HepG2 (cell line): ENCODE results near the gene TADA3. TPM values are rescaled to one million over a fixed set of nuclear protein-coding genes. Genes with fewer than 3 reads are reported as not detected.

Source experiments
- ATF4 ChIP-seq, 2 experiments: fragments of 450-650 bp in 1 of 2; sonication (generic) in 1 of 2; formaldehyde crosslinking; IDR thresholded peaks; 2 replicates each; pipeline versions ENCODE4 v1.5.0 to v1.8.0; 2020 to 2022; ENCODE audit warnings: mild to moderate bottlenecking in 1 of 2, missing genetic modification reagents in 1 of 2
- ESRRA ChIP-seq: sonication (generic); formaldehyde crosslinking; IDR thresholded peaks from 2 replicates; pipeline ENCODE4 v1.5.1; 2020; ENCODE audit warnings: mild to moderate bottlenecking, low read depth, missing genetic modification reagents
- FOSL1 ChIP-seq: sonication (generic); formaldehyde crosslinking; IDR thresholded peaks from 2 replicates; pipeline ENCODE4 v1.9.0; 2021; ENCODE audit warnings: missing genetic modification reagents, borderline replicate concordance
- HDAC6 ChIP-seq: fragments of 200-600 bp; sonication (generic); IDR thresholded peaks from 2 replicates; pipeline ENCODE4 v1.7.0; 2017; ENCODE audit warnings: mild to moderate bottlenecking, antibody characterized with exemption, low read length, low read depth
- HMG20A ChIP-seq: IDR thresholded peaks from 2 replicates; pipeline ENCODE4 v1.6.1; 2016; ENCODE audit warnings: borderline replicate concordance
- JUN ChIP-seq: sonication (generic); formaldehyde crosslinking; IDR thresholded peaks from 2 replicates; pipeline ENCODE4 v1.4.0; 2020; ENCODE audit warnings: mild to moderate bottlenecking, missing genetic modification reagents
- KDM1A ChIP-seq: IDR thresholded peaks from 2 replicates; pipeline ENCODE4 v1.6.1; 2016; ENCODE audit warnings: missing compliant biosample characterization
- KLF15 ChIP-seq: sonication (generic); formaldehyde crosslinking; IDR thresholded peaks from 2 replicates; pipeline ENCODE4 v1.8.1; 2023; ENCODE audit warnings: borderline replicate concordance, mild to moderate bottlenecking, inconsistent platforms, missing genetic modification reagents, mixed read lengths
- PHF21A ChIP-seq: sonication (generic); formaldehyde crosslinking; IDR thresholded peaks from 2 replicates; pipeline ENCODE4 v1.5.0; 2020; ENCODE audit warnings: mild to moderate bottlenecking, missing genetic modification reagents
- TBL1XR1 ChIP-seq: fragments of 150-350 bp; IDR thresholded peaks from 2 replicates; pipeline ENCODE4 v1.6.1; 2014; ENCODE audit warnings: borderline replicate concordance, low read length; ENCODE audit not compliant: partially characterized antibody
- ZBTB39 ChIP-seq: sonication (generic); formaldehyde crosslinking; IDR thresholded peaks from 2 replicates; pipeline ENCODE4 v1.5.0; 2020; ENCODE audit warnings: missing genetic modification reagents
- ZFYVE20 ChIP-seq: sonication (generic); formaldehyde crosslinking; IDR thresholded peaks from 2 replicates; pipeline ENCODE4 v1.8.0; 2023; ENCODE audit warnings: low read depth, mild to moderate bottlenecking, moderate library complexity, missing genetic modification reagents, borderline replicate concordance
- ZMAT5 ChIP-seq: sonication (generic); formaldehyde crosslinking; IDR thresholded peaks from 2 replicates; pipeline ENCODE4 v1.5.0; 2020; ENCODE audit warnings: mild to moderate bottlenecking, low read depth, missing genetic modification reagents, borderline replicate concordance
- ZNF143 ChIP-seq: sonication (generic); formaldehyde crosslinking; IDR thresholded peaks from 2 replicates; pipeline ENCODE4 v1.4.0; 2020; ENCODE audit warnings: missing genetic modification reagents
- ZNF263 ChIP-seq: sonication (generic); formaldehyde crosslinking; IDR thresholded peaks from 2 replicates; pipeline ENCODE4 v1.4.0; 2020; ENCODE audit warnings: missing genetic modification reagents
- ZNF331 ChIP-seq: sonication (generic); formaldehyde crosslinking; IDR thresholded peaks from 2 replicates; pipeline ENCODE4 v1.4.0; 2020; ENCODE audit warnings: missing genetic modification reagents
- ZNF510 ChIP-seq: sonication (generic); formaldehyde crosslinking; IDR thresholded peaks from 2 replicates; pipeline ENCODE4 v1.4.0; 2020; ENCODE audit warnings: low read depth, mild to moderate bottlenecking, missing genetic modification reagents
- ZNF549 ChIP-seq: sonication (generic); formaldehyde crosslinking; IDR thresholded peaks from 2 replicates; pipeline ENCODE4 v1.5.0; 2020; ENCODE audit warnings: missing genetic modification reagents
- ZNF598 ChIP-seq: sonication (generic); formaldehyde crosslinking; IDR thresholded peaks from 2 replicates; pipeline ENCODE4 v1.5.1; 2020; ENCODE audit warnings: mild to moderate bottlenecking, missing genetic modification reagents, borderline replicate concordance
- ZNF782 ChIP-seq: sonication (generic); formaldehyde crosslinking; IDR thresholded peaks from 2 replicates; pipeline ENCODE4 v1.4.0; 2020; ENCODE audit warnings: missing genetic modification reagents, mild to moderate bottlenecking, borderline replicate concordance
- ZNF800 ChIP-seq: sonication (generic); formaldehyde crosslinking; IDR thresholded peaks from 2 replicates; pipeline ENCODE4 v1.4.0; 2020; ENCODE audit warnings: missing genetic modification reagents
- ZNF878 ChIP-seq: sonication (generic); formaldehyde crosslinking; IDR thresholded peaks from 2 replicates; pipeline ENCODE4 v1.8.1; 2023; ENCODE audit warnings: mild to moderate bottlenecking, missing genetic modification reagents, moderate library complexity
- polyA plus RNA-seq, 8 experiments: library from polyadenylated mRNA; depleted of rRNA in 3 of 8; stranded (reverse) in 7 of 8; unstranded in 1 of 8; fragments of >200 nt; fragmentation: Illumina TruSeq in 4 of 8; extraction: Trizol in 4 of 8; gene quantifications; 2 replicates each; pipeline versions ENCODE4 v1.2.1 to v1.2.3, GENCODE V29; 2011 to 2016; ENCODE audit warnings: low read depth in 4 of 8, missing spikeins in 1 of 8, mixed read lengths in 1 of 8; ENCODE audit not compliant: insufficient read depth in 1 of 8
- total RNA-seq, 5 experiments: library from RNA; depleted of rRNA; stranded (reverse); fragments of >200 nt; fragmentation: Illumina TruSeq; extraction: Trizol; gene quantifications; 2 replicates each; pipeline ENCODE4 v1.2.3, GENCODE V29; 2016; ENCODE audit warnings: low read depth in 1 of 5
- TF ChIP-seq, protein P1 (sequence below): sonication (generic); formaldehyde crosslinking; IDR thresholded peaks from 2 replicates; pipeline ENCODE4 v1.5.0; 2020; ENCODE audit warnings: mild to moderate bottlenecking, missing genetic modification reagents

TADA3 gene
- total and polyA plus RNA-seq, 2 of the 13 experiments (the other 11 are each of a cell fraction or from before 2014, with no cell fraction given) = 32.1 to 37.1 TPM

DNA sequence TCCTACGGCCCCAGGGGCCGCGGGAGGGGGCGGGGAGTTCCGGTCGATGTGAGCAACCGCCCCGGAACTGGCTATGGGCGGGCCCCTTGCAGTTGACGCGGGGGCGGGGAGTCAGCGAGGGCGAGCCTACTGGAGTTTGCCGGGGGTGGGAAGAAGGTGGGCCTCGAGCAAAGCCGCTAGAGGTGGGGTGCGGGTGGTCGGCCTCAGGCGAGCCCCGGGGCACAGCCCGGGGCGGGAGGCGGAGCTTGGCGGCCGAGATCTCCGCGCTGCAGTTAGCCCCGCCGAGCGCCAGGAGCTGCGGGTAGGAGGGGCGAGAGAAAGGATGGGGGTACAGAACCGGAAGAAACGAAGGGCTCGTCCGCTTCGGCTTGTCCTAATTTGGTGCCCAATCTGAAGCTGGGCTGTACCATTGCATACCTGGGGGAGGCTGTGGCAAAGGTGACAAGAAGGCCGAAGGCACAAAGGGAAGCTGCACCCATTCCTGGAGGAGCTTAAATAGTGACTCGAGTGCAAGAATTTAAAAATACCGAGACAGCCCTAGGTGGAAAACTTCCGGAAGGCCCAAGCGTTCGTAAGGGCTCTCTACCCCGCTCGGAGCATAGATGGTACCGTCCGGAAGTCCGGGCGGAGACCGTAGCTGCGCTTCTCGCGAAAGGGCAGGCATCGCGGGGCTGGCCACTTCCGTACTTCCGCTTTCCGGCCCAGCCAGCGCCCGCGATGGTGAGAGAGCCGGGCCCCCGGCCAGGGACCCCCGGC is at the start of gene TADA3, which contains the start of gene ARPC4 (continued):
- TF ChIP-seq HMG20A (no peak), KDM1A (CRISPR knock-in tag) (no peak), PHF21A (CRISPR knock-in tag) (peak; percentile 55), ZNF549 (CRISPR knock-in tag) (no peak), ZNF331 (CRISPR knock-in tag) (peak; percentile 14; the same call in 1 of the 2 replicates), ATF4 (CRISPR knock-in tag; IDR thresholded peaks at IDR 0.05) (no peak), FOSL1 (CRISPR knock-in tag) (no peak), ZBTB39 (no peak), ZNF598 (CRISPR knock-in tag) (no peak), ESRRA (CRISPR knock-in tag) (no peak), KLF15 (CRISPR knock-in tag) (no peak), ZNF782 (CRISPR knock-in tag) (peak; percentile 51; the same call in 1 of the 2 replicates), ZNF143 (no peak), ZNF800 (CRISPR knock-in tag) (peak; percentile 44; the same call in 1 of the 2 replicates), HDAC6 (no peak), ZNF263 (CRISPR knock-in tag) (no peak), ZMAT5 (CRISPR knock-in tag) (no peak), ZNF510 (CRISPR knock-in tag) (no peak), ZFYVE20 (CRISPR knock-in tag) (no peak), ZNF878 (CRISPR knock-in tag) (no peak), JUN (CRISPR knock-in tag) (no peak), TBL1XR1 (no peak)
- TF ChIP-seq, protein P1, sequence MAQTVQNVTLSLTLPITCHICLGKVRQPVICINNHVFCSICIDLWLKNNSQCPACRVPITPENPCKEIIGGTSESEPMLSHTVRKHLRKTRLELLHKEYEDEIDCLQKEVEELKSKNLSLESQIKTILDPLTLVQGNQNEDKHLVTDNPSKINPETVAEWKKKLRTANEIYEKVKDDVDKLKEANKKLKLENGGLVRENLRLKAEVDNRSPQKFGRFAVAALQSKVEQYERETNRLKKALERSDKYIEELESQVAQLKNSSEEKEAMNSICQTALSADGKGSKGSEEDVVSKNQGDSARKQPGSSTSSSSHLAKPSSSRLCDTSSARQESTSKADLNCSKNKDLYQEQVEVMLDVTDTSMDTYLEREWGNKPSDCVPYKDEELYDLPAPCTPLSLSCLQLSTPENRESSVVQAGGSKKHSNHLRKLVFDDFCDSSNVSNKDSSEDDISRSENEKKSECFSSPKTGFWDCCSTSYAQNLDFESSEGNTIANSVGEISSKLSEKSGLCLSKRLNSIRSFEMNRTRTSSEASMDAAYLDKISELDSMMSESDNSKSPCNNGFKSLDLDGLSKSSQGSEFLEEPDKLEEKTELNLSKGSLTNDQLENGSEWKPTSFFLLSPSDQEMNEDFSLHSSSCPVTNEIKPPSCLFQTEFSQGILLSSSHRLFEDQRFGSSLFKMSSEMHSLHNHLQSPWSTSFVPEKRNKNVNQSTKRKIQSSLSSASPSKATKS (CRISPR knock-in tag) = no peak
